Measurements from ENCODE around the gene GALNT18. TPM values are rescaled to one million over a fixed set of nuclear protein-coding genes. Genes with fewer than 3 reads are reported as not detected.

GALNT18 gene
- total and polyA plus RNA-seq, 4 donors: 9.8 to 20.1 (median 12.8) TPM

GRCh38 chr11:11615086-11615485, 6.7 kb downstream of the GALNT18 start:
- peaks cover 13% of the 10 kb centered on the region for H3K27me3 ChIP-seq (ENCODE audit: control insufficient read depth, insufficient read depth, low read length)
- H3K9me3 ChIP-seq (ENCODE audit: control insufficient read depth, insufficient read depth, low read length): no peaks in the 10 kb centered on the region
- H3K27ac ChIP-seq (ENCODE audit: low read depth, low read length): no peak overlapping the region
- H3K4me3 ChIP-seq (ENCODE audit: low read depth, low read length): no peak overlapping the region
- peaks cover 5% of the 10 kb centered on the region for H3K4me1 ChIP-seq (ENCODE audit: control insufficient read depth, insufficient read depth, low read length)
- WGBS (ENCODE audit: insufficient coverage): 72% methylated on average over 2 of the region's 4 CpGs
- DNase-seq (ENCODE audit: low read depth in 4 of 6, low spot score in 6 of 6): no peak
- H3K36me3 ChIP-seq (ENCODE audit: control insufficient read depth, insufficient read depth, low read length): no peaks in the 10 kb centered on the region

GRCh38 chr11:11612439-11612838, 9.4 kb downstream of the GALNT18 start:
- WGBS (ENCODE audit: insufficient coverage): 97% methylated on average over 3 of the region's 4 CpGs
- Histone ChIP-seq H3K4me3 (ENCODE audit: low read depth, low read length) (no peak overlapping the region), H3K27me3 (ENCODE audit: control insufficient read depth, insufficient read depth, low read length) (no peaks in the 10 kb centered on the region), H3K36me3 (ENCODE audit: control insufficient read depth, insufficient read depth, low read length) (no peaks in the 10 kb centered on the region), H3K4me1 (ENCODE audit: control insufficient read depth, insufficient read depth, low read length) (no peaks in the 10 kb centered on the region), H3K27ac (ENCODE audit: low read depth, low read length) (no peak overlapping the region), H3K9me3 (ENCODE audit: control insufficient read depth, insufficient read depth, low read length) (no peaks in the 10 kb centered on the region)
- no peak for DNase-seq (ENCODE audit: low read depth in 4 of 6, low spot score in 6 of 6)

GRCh38 chr11:11611381-11611780, 10.4 kb downstream of the GALNT18 start:
- Histone ChIP-seq H3K9me3 (ENCODE audit: control insufficient read depth, insufficient read depth, low read length) (no peaks in the 10 kb centered on the region), H3K4me1 (ENCODE audit: control insufficient read depth, insufficient read depth, low read length) (no peaks in the 10 kb centered on the region), H3K27me3 (ENCODE audit: control insufficient read depth, insufficient read depth, low read length) (no peaks in the 10 kb centered on the region), H3K36me3 (ENCODE audit: control insufficient read depth, insufficient read depth, low read length) (no peaks in the 10 kb centered on the region), H3K4me3 (ENCODE audit: low read depth, low read length) (no peak overlapping the region), H3K27ac (ENCODE audit: low read depth, low read length) (no peak overlapping the region)
- DNase-seq (ENCODE audit: low read depth in 4 of 6, low spot score in 6 of 6): no peak
- 89% methylated on average over 6 of the region's 6 CpGs for WGBS (ENCODE audit: insufficient coverage)

GRCh38 chr11:11608783-11609232, 13.0 kb downstream of the GALNT18 start:
- no peaks in the 10 kb centered on the region for H3K27me3 ChIP-seq (ENCODE audit: control insufficient read depth, insufficient read depth, low read length)
- 100% methylated on average over 2 of the region's 2 CpGs for WGBS (ENCODE audit: insufficient coverage)
- H3K4me1 ChIP-seq (ENCODE audit: control insufficient read depth, insufficient read depth, low read length): peaks cover 8% of the 10 kb centered on the region
- no peak overlapping the region for H3K4me3 ChIP-seq (ENCODE audit: low read depth, low read length)
- no peaks in the 10 kb centered on the region for H3K36me3 ChIP-seq (ENCODE audit: control insufficient read depth, insufficient read depth, low read length)
- DNase-seq (ENCODE audit: low read depth in 4 of 6, low spot score in 6 of 6): no peak
- no peak overlapping the region for H3K27ac ChIP-seq (ENCODE audit: low read depth, low read length)
- no peaks in the 10 kb centered on the region for H3K9me3 ChIP-seq (ENCODE audit: control insufficient read depth, insufficient read depth, low read length)

- Histone ChIP-seq H3K4me3 (ENCODE audit: low read depth, low read length) (no peak overlapping the region), H3K9me3 (ENCODE audit: control insufficient read depth, insufficient read depth, low read length) (no peaks in the 10 kb centered on the region), H3K27me3 (ENCODE audit: control insufficient read depth, insufficient read depth, low read length) (no peaks in the 10 kb centered on the region), H3K4me1 (ENCODE audit: control insufficient read depth, insufficient read depth, low read length) (peaks cover 8% of the 10 kb centered on the region), H3K27ac (ENCODE audit: low read depth, low read length) (no peak overlapping the region), H3K36me3 (ENCODE audit: control insufficient read depth, insufficient read depth, low read length) (no peaks in the 10 kb centered on the region)
- 93% methylated on average over 1 of the region's 2 CpGs for WGBS (ENCODE audit: insufficient coverage)
- DNase-seq (ENCODE audit: low read depth in 4 of 6, low spot score in 6 of 6): no peak
These were observed 14.0 kb downstream of the GALNT18 start for GRCh38 chr11:11607772-11608171.

GRCh38 chr11:11605821-11606450, 15.9 kb downstream of the GALNT18 start:
- WGBS (ENCODE audit: insufficient coverage): 71% methylated on average over 1 of the region's 5 CpGs
- no peak overlapping the region for H3K27ac ChIP-seq (ENCODE audit: low read depth, low read length)
- no peaks in the 10 kb centered on the region for H3K36me3 ChIP-seq (ENCODE audit: control insufficient read depth, insufficient read depth, low read length)
- H3K9me3 ChIP-seq (ENCODE audit: control insufficient read depth, insufficient read depth, low read length): no peaks in the 10 kb centered on the region
- no peak overlapping the region for H3K4me3 ChIP-seq (ENCODE audit: low read depth, low read length)
- DNase-seq (ENCODE audit: low read depth in 4 of 6, low spot score in 6 of 6): no peak
- peaks cover 8% of the 10 kb centered on the region for H3K4me1 ChIP-seq (ENCODE audit: control insufficient read depth, insufficient read depth, low read length)
- no peaks in the 10 kb centered on the region for H3K27me3 ChIP-seq (ENCODE audit: control insufficient read depth, insufficient read depth, low read length)

GRCh38 chr11:11605181-11605580, 16.6 kb downstream of the GALNT18 start:
- H3K27me3 ChIP-seq (ENCODE audit: control insufficient read depth, insufficient read depth, low read length): no peaks in the 10 kb centered on the region
- no peak overlapping the region for H3K27ac ChIP-seq (ENCODE audit: low read depth, low read length)
- no peaks in the 10 kb centered on the region for H3K9me3 ChIP-seq (ENCODE audit: control insufficient read depth, insufficient read depth, low read length)
- peaks cover 8% of the 10 kb centered on the region for H3K4me1 ChIP-seq (ENCODE audit: control insufficient read depth, insufficient read depth, low read length)
- H3K36me3 ChIP-seq (ENCODE audit: control insufficient read depth, insufficient read depth, low read length): no peaks in the 10 kb centered on the region
- DNase-seq (ENCODE audit: low read depth in 4 of 6, low spot score in 6 of 6): no peak
- H3K4me3 ChIP-seq (ENCODE audit: low read depth, low read length): no peak overlapping the region
- 87% methylated on average over 6 of the region's 6 CpGs for WGBS (ENCODE audit: insufficient coverage)

GRCh38 chr11:11604370-11604990, 17.3 kb downstream of the GALNT18 start:
- no peaks in the 10 kb centered on the region for H3K36me3 ChIP-seq (ENCODE audit: control insufficient read depth, insufficient read depth, low read length)
- DNase-seq (ENCODE audit: low read depth in 4 of 6, low spot score in 6 of 6): peak in 2 of 6 donors; percentile 57 to 75
- no peak overlapping the region for H3K4me3 ChIP-seq (ENCODE audit: low read depth, low read length)
- 77% methylated on average over 3 of the region's 7 CpGs for WGBS (ENCODE audit: insufficient coverage)
- H3K4me1 ChIP-seq (ENCODE audit: control insufficient read depth, insufficient read depth, low read length): peaks cover 8% of the 10 kb centered on the region
- no peaks in the 10 kb centered on the region for H3K27me3 ChIP-seq (ENCODE audit: control insufficient read depth, insufficient read depth, low read length)
- no peaks in the 10 kb centered on the region for H3K9me3 ChIP-seq (ENCODE audit: control insufficient read depth, insufficient read depth, low read length)
- no peak overlapping the region for H3K27ac ChIP-seq (ENCODE audit: low read depth, low read length)

- Histone ChIP-seq H3K27ac (ENCODE audit: low read depth, low read length) (no peak overlapping the region), H3K4me3 (ENCODE audit: low read depth, low read length) (no peak overlapping the region), H3K9me3 (ENCODE audit: control insufficient read depth, insufficient read depth, low read length) (no peaks in the 10 kb centered on the region), H3K4me1 (ENCODE audit: control insufficient read depth, insufficient read depth, low read length) (peaks cover 8% of the 10 kb centered on the region), H3K27me3 (ENCODE audit: control insufficient read depth, insufficient read depth, low read length) (no peaks in the 10 kb centered on the region), H3K36me3 (ENCODE audit: control insufficient read depth, insufficient read depth, low read length) (no peaks in the 10 kb centered on the region)
- no peak for DNase-seq (ENCODE audit: low read depth in 4 of 6, low spot score in 6 of 6)
These were observed 19.8 kb downstream of the GALNT18 start for GRCh38 chr11:11602011-11602410.

- no peak overlapping the region for H3K27ac ChIP-seq (ENCODE audit: low read depth, low read length)
These were observed 21.5 kb downstream of the GALNT18 start for GRCh38 chr11:11600288-11600687.

More at GRCh38 chr11:11600288-11600687, 21.5 kb downstream of the GALNT18 start:
- H3K4me1 ChIP-seq (ENCODE audit: control insufficient read depth, insufficient read depth, low read length): peaks cover 8% of the 10 kb centered on the region
- DNase-seq (ENCODE audit: low read depth in 4 of 6, low spot score in 6 of 6): no peak
- H3K9me3 ChIP-seq (ENCODE audit: control insufficient read depth, insufficient read depth, low read length): no peaks in the 10 kb centered on the region
- H3K36me3 ChIP-seq (ENCODE audit: control insufficient read depth, insufficient read depth, low read length): no peaks in the 10 kb centered on the region
- no peaks in the 10 kb centered on the region for H3K27me3 ChIP-seq (ENCODE audit: control insufficient read depth, insufficient read depth, low read length)
- H3K4me3 ChIP-seq (ENCODE audit: low read depth, low read length): no peak overlapping the region

All from spinal cord (tissue), 10 donors.